Transverse colon (tissue), 4 donors: ENCODE data around the gene IWS1. TPM values are rescaled to one million over a fixed set of nuclear protein-coding genes. Genes with fewer than 3 reads are reported as not detected.

Source experiments
- DNase-seq: peaks from one replicate; pipeline ENCODE4 v3.0.0-alpha.2; 2019
- H3K27ac ChIP-seq, 4 donors: fragments of 200-600 bp; sonication (generic); 2 replicates each; pipeline ENCODE4 v1.5.1; 2016 to 2018; ENCODE audit warnings: inconsistent platforms in 4 of 4
- H3K27me3 ChIP-seq: fragments of 200-600 bp; sonication (generic); 2 replicates; pipeline ENCODE4 v1.5.1; 2017; ENCODE audit warnings: inconsistent platforms
- H3K36me3 ChIP-seq, 4 donors: fragments of 200-600 bp; sonication (generic); 2 replicates each; pipeline ENCODE4 v1.5.1; 2017 to 2019; ENCODE audit warnings: inconsistent platforms in 4 of 4
- H3K4me1 ChIP-seq, 4 donors: fragments of 200-600 bp; sonication (generic); 2 replicates each; pipeline ENCODE4 v1.5.1; 2017 to 2020; ENCODE audit warnings: inconsistent platforms in 4 of 4
- H3K4me3 ChIP-seq, 4 donors: fragments of 200-600 bp; sonication (generic); 1 replicate in 1 of 4; 2 replicates in 3 of 4; pipeline versions ENCODE4 v1.5.1 to v1.6.1; 2017 to 2019; ENCODE audit warnings: inconsistent platforms in 4 of 4
- H3K9me3 ChIP-seq, 2 donors: fragments of 200-600 bp; sonication (generic); 2 replicates each; pipeline ENCODE4 v1.5.1; 2017 to 2019; ENCODE audit warnings: inconsistent platforms in 2 of 2
- CTCF ChIP-seq, 5 experiments: fragments of 200-600 bp in 3 of 5; fragments of 450-650 bp in 2 of 5; sonication (generic) in 3 of 5; IDR thresholded peaks; 1 replicate in 2 of 5; 2 replicates in 3 of 5; pipeline ENCODE4 v1.5.1; 2016 to 2017; ENCODE audit warnings: antibody characterized with exemption in 5 of 5, inconsistent platforms in 3 of 5, mild to moderate bottlenecking in 2 of 5, moderate library complexity in 1 of 5
- EP300 ChIP-seq: sonication (generic); formaldehyde crosslinking; IDR thresholded peaks from one replicate; pipeline ENCODE4 v1.6.1; 2017; ENCODE audit warnings: antibody characterized with exemption, low read depth
- POLR2A ChIP-seq: fragments of 450-650 bp; IDR thresholded peaks from one replicate; pipeline ENCODE4 v1.6.1; 2016; ENCODE audit warnings: antibody characterized with exemption, mild to moderate bottlenecking, moderate library complexity
- POLR2AphosphoS5 ChIP-seq, 3 donors: sonication (generic); formaldehyde crosslinking; IDR thresholded peaks; one replicate each; pipeline ENCODE4 v1.6.1; 2016; ENCODE audit warnings: antibody characterized with exemption in 3 of 3
- WGBS, 2 donors: methylation state at CpG; one replicate each; pipeline ENCODE4 v1.1.5; 2018; ENCODE audit warnings: low coverage in 1 of 2; 5-methylcytosine and 5-hydroxymethylcytosine counted together
- in situ Hi-C, 4 donors: fragments of 200-750 bp; cut with MboI; loops; one replicate each; pipeline versions ENCODE4 v1.15.0 to v1.15.1; 2017; ENCODE audit warnings: low sequenced_read_pairs in 3 of 4, low pct_ligation_motif_present in 1 of 4, low pct_unique_long_range_greater_than_20kb in 1 of 4
- intact Hi-C: fragments of 100-400 bp; cut with DNase I; formaldehyde crosslinking; loops from one replicate; pipeline ENCODE4 v1.15.1; 2023; ENCODE audit warnings: low total_unique reads
- total RNA-seq, 4 donors: library from RNA; depleted of rRNA; stranded (reverse); fragments of >200 nt; gene quantifications; one replicate each; pipeline ENCODE4 v1.1.0, GENCODE V29; 2016

IWS1 gene
- total RNA-seq, 4 donors from 2014 or later, result 27.3 to 139 (median 45.4) TPM

- Histone ChIP-seq H3K27me3 (no peaks in the 10 kb centered on the region), H3K4me1 (no peaks in the 10 kb centered on the region), H3K27ac (no peak overlapping the region), H3K36me3 (no peaks in the 10 kb centered on the region), H3K4me3 (no peak overlapping the region), H3K9me3 (no peaks in the 10 kb centered on the region)
- intact Hi-C loops (no loop called here), in situ Hi-C loops (no loop called here)
- no peak for DNase-seq
- no peak for TF ChIP-seq POLR2A
- no peak for TF ChIP-seq CTCF (IDR thresholded peaks at IDR 0.05)
- TF ChIP-seq EP300, result no peak
- no peak for TF ChIP-seq POLR2AphosphoS5 (IDR thresholded peaks at IDR 0.05)
- WGBS, 2 donors, result 83 to 87% methylated on average over 4 of the region's 4 CpGs
These were observed 61.0 kb downstream of the IWS1 start for GRCh38 chr2:127465258-127465657.

- Histone ChIP-seq H3K4me1 (no peaks in the 10 kb centered on the region), H3K36me3 (no peaks in the 10 kb centered on the region), H3K27me3 (no peaks in the 10 kb centered on the region), H3K4me3 (no peak overlapping the region), H3K9me3 (no peaks in the 10 kb centered on the region), H3K27ac (no peak overlapping the region)
- 78 to 91% methylated on average over 3 to 7 of the region's 7 CpGs for WGBS, 2 donors
- DNase-seq, result no peak
- no peak for TF ChIP-seq CTCF (IDR thresholded peaks at IDR 0.05)
- no peak for TF ChIP-seq POLR2AphosphoS5 (IDR thresholded peaks at IDR 0.05)
- TF ChIP-seq EP300, result no peak
- no peak for TF ChIP-seq POLR2A
- in situ Hi-C loops (no loop called here), intact Hi-C loops (no loop called here)
These were observed 61.6 kb downstream of the IWS1 start for GRCh38 chr2:127464470-127465257.

- no peak for TF ChIP-seq POLR2A
- TF ChIP-seq POLR2AphosphoS5 (IDR thresholded peaks at IDR 0.05), result no peak
- no peak for TF ChIP-seq CTCF (IDR thresholded peaks at IDR 0.05)
- TF ChIP-seq EP300, result no peak
- WGBS, 2 donors, result 78 to 84% methylated on average over 4 to 19 of the region's 19 CpGs
- Histone ChIP-seq H3K27ac (no peak overlapping the region), H3K9me3 (no peaks in the 10 kb centered on the region), H3K36me3 (no peaks in the 10 kb centered on the region), H3K4me1 (no peaks in the 10 kb centered on the region), H3K27me3 (no peaks in the 10 kb centered on the region), H3K4me3 (no peak overlapping the region)
- intact Hi-C loops (no loop called here), in situ Hi-C loops (no loop called here)
- no peak for DNase-seq
These were observed 62.9 kb downstream of the IWS1 start for GRCh38 chr2:127463155-127463991.

GRCh38 chr2:127462461-127462860 is 63.8 kb downstream of the IWS1 start:
- 43 to 64% methylated on average over 3 of the region's 3 CpGs for WGBS, 2 donors

More at GRCh38 chr2:127462461-127462860, 63.8 kb downstream of the IWS1 start:
- DNase-seq, result no peak
- H3K9me3 ChIP-seq, result no peaks in the 10 kb centered on the region
- TF ChIP-seq EP300 (no peak), CTCF (IDR thresholded peaks at IDR 0.05) (no peak), POLR2A (no peak), POLR2AphosphoS5 (IDR thresholded peaks at IDR 0.05) (no peak)
- intact Hi-C loops, result no loop called here
- H3K4me1 ChIP-seq, result no peaks in the 10 kb centered on the region
- H3K36me3 ChIP-seq, result no peaks in the 10 kb centered on the region
- no peak overlapping the region for H3K27ac ChIP-seq
- no peak overlapping the region for H3K4me3 ChIP-seq
- no peaks in the 10 kb centered on the region for H3K27me3 ChIP-seq
- in situ Hi-C loops, result no loop called here
